Memory B cell (primary cell): Measurements from ENCODE around the gene BTK.

Experiments
- ATAC-seq: fragments of 150-1000 bp; cut with Tn5 transposase; 2 replicates; pipeline ENCODE4 v1.10.0; 2021; ENCODE audit warnings: low read depth, mild to moderate bottlenecking, moderate library complexity
- DNase-seq, 2 donors: peaks; one replicate each; pipeline ENCODE4 v3.0.0; 2022; ENCODE audit warnings: low spot score in 2 of 2
- H3K27ac Mint-ChIP-seq: one replicate; pipeline ENCODE4 v1.8.0; 2022; ENCODE audit warnings: mild to moderate bottlenecking, moderate library complexity, mixed read lengths
- H3K27me3 Mint-ChIP-seq: one replicate; pipeline ENCODE4 v1.8.0; 2022; ENCODE audit warnings: mixed read lengths
- H3K36me3 Mint-ChIP-seq: one replicate; pipeline ENCODE4 v1.8.0; 2022; ENCODE audit warnings: mild to moderate bottlenecking, mixed read lengths
- H3K4me1 Mint-ChIP-seq: one replicate; pipeline ENCODE4 v1.8.0; 2022; ENCODE audit warnings: mixed read lengths
- H3K4me3 Mint-ChIP-seq: one replicate; pipeline ENCODE4 v1.8.0; 2022; ENCODE audit warnings: mild to moderate bottlenecking, moderate library complexity, mixed read lengths
- H3K9me3 Mint-ChIP-seq: one replicate; pipeline ENCODE4 v1.8.0; 2022; ENCODE audit warnings: mixed read lengths

Gene BTK

DNA sequence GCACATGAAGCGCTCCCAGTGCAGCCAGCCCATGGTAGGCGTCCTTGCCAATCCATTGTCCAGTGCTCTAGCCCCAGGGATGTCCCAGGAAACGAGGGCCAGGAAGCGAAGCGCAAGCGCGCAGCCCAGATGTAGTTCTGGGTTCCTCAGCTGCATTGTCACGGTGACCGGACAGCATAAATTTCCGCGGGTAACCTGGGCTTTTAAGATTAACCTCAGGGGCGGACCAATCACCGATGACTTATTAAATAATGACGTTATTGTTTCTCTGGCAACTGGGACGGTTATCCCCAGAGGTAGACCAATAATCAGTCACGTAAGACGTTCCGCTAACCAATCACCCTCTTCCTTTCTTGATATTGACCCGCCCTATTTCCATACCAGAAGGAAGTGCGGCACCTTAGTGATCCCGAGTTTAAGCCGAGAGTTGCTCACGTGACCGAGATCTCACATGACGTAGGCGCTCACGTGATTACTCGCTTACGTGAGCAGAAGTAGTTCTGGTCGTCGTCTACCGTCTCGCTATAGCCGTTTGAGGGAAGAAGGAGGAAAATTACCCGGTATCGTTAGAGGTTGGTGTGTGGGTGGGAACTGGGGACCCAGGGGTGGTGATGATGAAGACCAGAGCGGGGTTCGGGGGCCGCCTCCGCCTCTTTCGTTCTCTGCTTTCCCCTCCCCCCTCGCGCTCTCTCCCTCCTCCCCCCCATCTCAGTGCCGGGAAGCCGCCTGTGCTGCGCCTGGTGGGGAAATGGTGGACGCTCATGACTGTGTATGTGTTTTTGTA is 21.9 kb upstream of the BTK start, which contains the start of the genes GLA and HNRNPH2:
Gene GLA, minus strand, starts transcription at position 178 of the 784 bp plus-strand sequence. Its CDS starts 22 bp downstream, at position 156.
Gene HNRNPH2, plus strand, starts transcription at position 475 of the 784 bp plus-strand sequence. CDS start 3,767 bp downstream, outside the sequence.
- ATAC-seq (peak; percentile 84), DNase-seq (peak; percentile 67 to 82)
- Mint-ChIP-seq H3K27ac (peak within 1 kb of the TSS; percentile 98), H3K27me3 (no peaks in the 10 kb centered on the region), H3K36me3 (peaks cover 14% of the 10 kb centered on the region), H3K4me3 (peak within 1 kb of the TSS; percentile 98), H3K4me1 (peaks cover 21% of the 10 kb centered on the region), H3K9me3 (no peaks in the 10 kb centered on the region)

DNA sequence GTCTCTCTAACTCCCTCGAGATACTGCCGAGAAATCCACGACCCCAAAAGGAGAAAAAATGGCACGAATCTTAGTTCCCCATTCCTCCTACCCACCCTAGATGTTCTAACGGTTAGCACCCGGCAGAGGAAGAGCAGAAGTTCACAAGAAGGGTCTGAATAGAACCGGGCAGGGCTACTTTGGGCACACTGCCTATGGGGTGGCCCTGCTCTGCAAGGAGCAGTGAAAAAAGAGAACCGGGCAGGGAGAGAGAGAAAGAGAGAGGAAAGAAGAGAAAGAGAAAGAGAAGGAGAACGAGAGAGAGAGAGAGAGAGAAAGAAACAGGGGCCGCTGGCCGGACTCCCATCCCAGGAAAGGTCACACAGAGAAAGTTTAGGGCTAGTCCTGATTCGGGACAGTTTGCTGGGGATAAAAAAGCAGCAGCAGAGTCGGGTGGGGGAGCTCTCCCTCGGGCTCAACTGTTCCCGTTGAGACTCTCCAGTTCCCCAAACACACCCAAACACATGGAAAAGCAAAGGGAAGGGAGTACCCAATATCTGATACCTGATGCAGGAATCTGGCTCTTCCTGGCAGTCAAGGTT is 21.3 kb upstream of the BTK start:
- H3K36me3 Mint-ChIP-seq = peaks cover 11% of the 10 kb centered on the region
- H3K27ac Mint-ChIP-seq = peak overlapping the region; percentile 98
- no peak for DNase-seq
- H3K4me1 Mint-ChIP-seq = peaks cover 15% of the 10 kb centered on the region
- peak overlapping the region; percentile 98 for H3K4me3 Mint-ChIP-seq
- H3K9me3 Mint-ChIP-seq = no peaks in the 10 kb centered on the region
- ATAC-seq = no peak
- H3K27me3 Mint-ChIP-seq = no peaks in the 10 kb centered on the region

DNA sequence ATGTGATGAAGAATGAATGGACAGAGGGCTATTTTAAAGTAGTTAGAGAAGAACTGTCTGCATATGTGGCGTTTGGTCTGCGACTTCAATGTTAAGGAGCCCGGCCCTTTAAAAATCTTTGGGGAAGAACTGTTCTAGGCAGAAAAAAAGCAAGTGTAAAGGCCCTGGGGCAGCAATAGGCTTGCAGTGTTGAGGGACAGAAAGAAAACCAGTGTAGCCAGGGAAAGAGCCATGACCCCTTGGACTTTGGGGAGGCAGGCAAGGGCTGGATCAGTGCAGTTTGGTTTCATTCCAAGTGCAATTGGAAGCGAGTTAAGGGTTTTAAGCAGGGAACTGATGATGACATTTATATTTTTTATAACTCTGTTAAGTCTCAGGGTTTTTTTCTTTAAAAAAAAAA is 13.8 kb upstream of the BTK start:
- peaks cover 12% of the 10 kb centered on the region for H3K36me3 Mint-ChIP-seq
- ATAC-seq (no peak), DNase-seq (no peak)
- no peak overlapping the region for H3K4me3 Mint-ChIP-seq
- no peaks in the 10 kb centered on the region for H3K27me3 Mint-ChIP-seq
- H3K27ac Mint-ChIP-seq = no peak overlapping the region
- H3K4me1 Mint-ChIP-seq = peaks cover 2% of the 10 kb centered on the region
- H3K9me3 Mint-ChIP-seq = no peaks in the 10 kb centered on the region

DNA sequence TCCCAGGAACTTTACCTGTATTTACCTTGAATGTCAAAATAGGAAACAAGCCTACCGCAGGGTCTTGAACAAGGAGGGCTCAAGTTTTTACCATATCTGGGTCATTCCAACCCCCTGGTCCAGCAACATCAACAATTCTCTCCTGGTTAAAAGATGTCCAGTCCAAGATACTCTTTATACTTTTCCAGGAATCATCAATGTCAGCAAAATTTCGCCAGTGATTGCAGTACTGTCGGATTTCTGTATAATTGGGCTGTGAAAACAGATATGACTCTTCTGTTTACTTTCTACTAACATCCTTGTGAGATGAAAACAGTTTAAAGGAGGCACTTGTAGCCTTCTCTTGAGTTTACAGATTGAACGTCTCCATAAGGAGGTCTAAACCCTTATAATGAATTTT is 12.7 kb upstream of the BTK start:
- Mint-ChIP-seq H3K4me1 (peaks cover 2% of the 10 kb centered on the region), H3K9me3 (no peaks in the 10 kb centered on the region), H3K27me3 (no peaks in the 10 kb centered on the region), H3K4me3 (no peak overlapping the region), H3K27ac (no peak overlapping the region), H3K36me3 (peaks cover 10% of the 10 kb centered on the region)
- no peak for ATAC-seq
- DNase-seq = no peak

DNA sequence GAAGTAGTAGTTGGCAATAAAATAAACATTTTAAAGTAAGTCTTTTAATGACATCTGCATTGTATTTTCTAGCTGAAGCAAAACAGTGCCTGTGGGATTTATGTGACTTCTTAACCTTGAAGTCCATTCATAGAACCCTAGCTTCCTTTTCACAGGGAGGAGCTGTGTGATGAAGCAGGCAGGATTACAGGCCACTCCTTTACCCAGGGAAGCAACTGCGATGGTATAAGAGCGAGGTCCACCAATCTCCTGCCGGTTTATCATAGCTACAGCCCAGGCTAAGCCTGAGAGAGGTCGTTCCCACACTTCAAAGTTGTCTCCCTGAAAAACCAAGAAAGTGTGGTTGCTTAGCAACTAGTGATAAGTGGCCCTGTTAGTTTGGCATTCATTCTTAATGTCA is 11.8 kb upstream of the BTK start:
- Mint-ChIP-seq H3K36me3 (peaks cover 13% of the 10 kb centered on the region), H3K27me3 (no peaks in the 10 kb centered on the region), H3K4me1 (peaks cover 5% of the 10 kb centered on the region), H3K27ac (no peak overlapping the region), H3K4me3 (no peak overlapping the region), H3K9me3 (no peaks in the 10 kb centered on the region)
- DNase-seq = no peak
- no peak for ATAC-seq

DNA sequence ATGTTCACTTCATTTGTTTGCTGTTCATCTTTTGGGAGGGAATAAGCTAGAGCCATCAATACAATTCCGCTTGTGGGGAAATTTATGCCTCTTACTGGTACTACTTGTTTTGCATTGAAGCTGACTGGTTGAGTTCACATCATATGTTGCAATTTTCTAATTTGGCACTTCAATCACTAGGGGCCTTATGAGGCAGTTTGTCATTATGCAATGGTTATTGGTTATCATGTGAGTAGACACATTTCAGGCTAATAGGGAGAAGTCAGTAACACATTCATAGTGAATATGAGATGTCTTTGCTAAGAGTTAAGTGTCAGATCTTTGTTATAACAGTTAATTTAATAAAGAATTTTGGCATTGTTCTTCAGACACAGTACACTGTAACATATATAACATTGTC is 9.8 kb upstream of the BTK start:
- no peaks in the 10 kb centered on the region for H3K9me3 Mint-ChIP-seq

DNA sequence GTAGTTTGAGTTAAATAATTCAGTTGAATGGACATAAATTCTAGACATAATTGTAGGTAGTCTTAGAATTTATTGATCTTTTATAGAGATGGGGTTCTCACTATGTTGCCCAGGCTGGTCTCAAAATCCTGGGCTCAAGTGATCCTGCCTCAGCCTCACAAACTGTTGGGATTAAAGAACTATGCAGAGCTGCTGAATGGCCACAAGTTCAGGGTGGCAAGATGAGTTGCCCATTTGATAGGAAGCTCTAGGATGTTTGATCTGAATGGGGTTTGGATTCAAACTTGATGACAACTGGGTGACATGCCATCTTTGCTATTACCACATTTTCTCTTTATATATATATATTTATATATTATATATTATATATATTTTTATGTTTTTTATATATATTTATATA is 8.4 kb upstream of the BTK start:
- no peak for DNase-seq
- H3K4me1 Mint-ChIP-seq = peaks cover 11% of the 10 kb centered on the region
- H3K9me3 Mint-ChIP-seq = no peaks in the 10 kb centered on the region
- H3K36me3 Mint-ChIP-seq = peaks cover 9% of the 10 kb centered on the region
- ATAC-seq = no peak
- H3K4me3 Mint-ChIP-seq = no peak overlapping the region
- H3K27ac Mint-ChIP-seq = peak overlapping the region; percentile 92
- H3K27me3 Mint-ChIP-seq = no peaks in the 10 kb centered on the region

More for the DNA sequence above, 9.8 kb upstream of the BTK start:
- peaks cover 14% of the 10 kb centered on the region for H3K4me1 Mint-ChIP-seq
- DNase-seq = no peak
- H3K36me3 Mint-ChIP-seq = peaks cover 12% of the 10 kb centered on the region
- peak overlapping the region; percentile 35 for H3K27ac Mint-ChIP-seq
- no peaks in the 10 kb centered on the region for H3K27me3 Mint-ChIP-seq
- H3K4me3 Mint-ChIP-seq = no peak overlapping the region
- no peak for ATAC-seq

DNA sequence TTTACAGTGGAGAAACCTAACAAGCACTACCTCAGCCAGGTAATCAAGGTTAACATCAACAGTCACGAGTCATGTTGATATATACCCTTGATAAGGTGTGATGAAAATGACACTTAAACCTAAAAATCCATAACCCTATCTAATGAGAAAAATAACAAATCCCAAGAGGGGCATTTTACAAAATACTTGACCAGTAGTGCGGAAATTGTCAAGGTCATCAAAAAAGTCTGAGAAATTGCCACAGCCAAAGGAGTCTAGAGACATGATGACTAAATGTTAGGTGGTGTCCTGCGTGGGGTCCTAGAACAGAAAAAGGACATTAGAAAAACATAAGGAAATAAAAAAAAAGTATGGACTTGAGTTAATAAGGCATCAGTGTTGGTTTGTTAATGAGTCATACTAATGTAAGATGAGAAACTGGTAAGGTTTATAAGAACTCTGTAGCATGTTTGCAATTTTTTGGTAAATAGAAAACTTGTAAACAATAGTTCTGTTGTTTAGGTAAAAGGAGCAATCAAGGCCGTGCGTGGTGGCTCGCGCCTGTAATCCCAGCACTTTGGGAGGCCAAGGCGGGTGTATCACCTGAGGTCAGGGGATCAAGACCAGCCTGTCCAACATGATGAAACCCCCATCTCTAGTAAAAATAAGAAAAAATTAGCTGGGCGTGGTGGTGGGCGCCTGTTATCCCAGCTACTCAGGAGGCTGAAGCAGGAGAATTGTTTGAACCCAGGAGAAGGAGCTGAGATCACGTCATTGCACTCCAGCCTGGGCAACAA is 7.7 kb upstream of the BTK start:
- DNase-seq (no peak), ATAC-seq (no peak)
- Mint-ChIP-seq H3K27ac (peak overlapping the region; percentile 92), H3K27me3 (no peaks in the 10 kb centered on the region), H3K4me1 (peaks cover 11% of the 10 kb centered on the region), H3K4me3 (no peak overlapping the region), H3K36me3 (peaks cover 9% of the 10 kb centered on the region), H3K9me3 (no peaks in the 10 kb centered on the region)

DNA sequence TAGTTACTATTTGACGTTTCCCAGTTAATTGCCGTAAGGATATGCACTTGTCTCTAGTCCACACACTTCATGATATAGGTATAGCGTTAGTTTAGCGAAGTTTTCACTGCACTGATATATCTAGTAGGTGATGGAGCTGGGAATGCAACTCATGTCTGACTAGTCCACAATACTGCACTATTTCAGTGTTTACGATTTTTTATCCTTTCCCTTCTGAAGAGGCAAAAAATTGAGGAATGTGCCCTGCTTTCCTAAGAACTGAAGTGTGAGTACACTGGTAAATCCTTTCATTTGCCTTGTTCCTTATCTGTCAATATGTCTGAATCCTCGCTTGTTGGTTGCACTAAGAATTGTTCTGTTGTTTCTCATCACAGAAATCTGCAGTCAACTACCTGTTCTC is 5.8 kb upstream of the BTK start:
- Mint-ChIP-seq H3K27me3 (no peaks in the 10 kb centered on the region), H3K4me3 (peak overlapping the region; percentile 90), H3K9me3 (no peaks in the 10 kb centered on the region), H3K27ac (peak overlapping the region; percentile 92), H3K4me1 (peaks cover 11% of the 10 kb centered on the region), H3K36me3 (peaks cover 9% of the 10 kb centered on the region)
- no peak for ATAC-seq
- no peak for DNase-seq

DNA sequence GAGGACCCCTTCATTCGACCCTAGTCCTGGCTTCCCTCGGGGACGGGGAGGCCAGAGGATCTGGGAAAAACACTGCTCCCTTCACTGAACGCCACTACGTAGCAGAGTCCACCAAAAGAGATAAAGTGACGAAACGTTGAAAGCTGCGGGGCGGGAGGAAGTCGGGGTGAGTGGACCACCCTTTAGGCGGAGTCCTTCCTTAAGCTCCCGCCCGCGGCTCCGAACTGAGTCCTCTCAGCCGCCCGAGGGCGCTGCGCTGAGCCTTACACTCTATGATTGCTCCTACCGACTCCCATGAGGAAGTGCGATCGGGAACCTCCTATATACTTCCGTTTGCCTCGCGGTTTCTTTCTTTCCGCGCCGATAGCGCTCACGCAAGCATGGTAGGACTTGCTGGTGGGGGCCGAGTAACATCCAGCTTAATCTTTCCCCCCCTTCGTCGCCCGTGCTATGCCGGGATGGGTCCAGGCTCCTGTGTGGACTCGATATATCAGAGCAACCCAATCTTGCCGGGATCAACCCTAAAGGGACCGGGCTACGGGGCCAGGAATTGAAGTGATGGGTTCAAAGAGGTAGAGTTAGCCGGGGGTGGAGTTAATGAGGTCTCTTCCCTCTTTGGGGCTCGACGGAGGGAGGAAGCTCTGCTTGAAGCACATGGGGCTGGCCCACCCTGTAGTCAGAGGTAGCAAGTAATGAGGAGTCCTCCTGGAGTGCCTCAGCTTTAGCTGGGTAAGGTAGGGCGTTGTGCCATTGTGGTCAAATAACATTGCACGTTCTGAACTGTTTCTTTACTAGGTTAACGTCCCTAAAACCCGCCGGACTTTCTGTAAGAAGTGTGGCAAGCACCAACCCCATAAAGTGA is 4.9 kb upstream of the BTK start, which contains the start of gene RPL36A:
Gene RPL36A, plus strand, starts transcription at position 348 of the 862 bp plus-strand sequence. Its CDS starts 33 bp downstream, at position 381.
- ATAC-seq (peak; percentile 76), DNase-seq (peak; percentile 52 to 63)
- no peaks in the 10 kb centered on the region for H3K9me3 Mint-ChIP-seq
- H3K36me3 Mint-ChIP-seq = peaks cover 9% of the 10 kb centered on the region
- H3K4me3 Mint-ChIP-seq = peak within 1 kb of the TSS; percentile 90
- H3K27ac Mint-ChIP-seq = peak within 1 kb of the TSS; percentile 92
- no peaks in the 10 kb centered on the region for H3K27me3 Mint-ChIP-seq
- peaks cover 16% of the 10 kb centered on the region for H3K4me1 Mint-ChIP-seq

DNA sequence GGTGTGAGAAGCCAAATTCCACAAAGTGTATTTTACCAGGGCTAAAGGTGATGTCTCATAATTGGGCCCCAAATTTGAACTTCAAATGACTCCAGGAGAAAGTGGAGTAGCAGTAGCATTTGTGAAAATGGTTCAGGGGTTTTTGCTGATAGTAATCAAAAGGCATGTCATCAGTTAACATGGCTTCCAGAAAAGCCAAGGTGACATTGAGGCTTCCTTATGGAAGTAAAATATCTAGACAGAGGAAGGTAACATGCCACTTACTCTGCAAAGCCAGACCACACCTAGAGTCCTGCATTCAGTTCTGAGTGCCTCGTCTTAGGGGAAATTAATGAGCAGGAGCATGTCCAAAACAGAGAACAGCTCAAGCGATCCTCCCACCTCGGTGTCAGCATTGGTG is 2.6 kb upstream of the BTK start:
- no peak overlapping the region for H3K4me3 Mint-ChIP-seq
- no peak overlapping the region for H3K27ac Mint-ChIP-seq

DNA sequence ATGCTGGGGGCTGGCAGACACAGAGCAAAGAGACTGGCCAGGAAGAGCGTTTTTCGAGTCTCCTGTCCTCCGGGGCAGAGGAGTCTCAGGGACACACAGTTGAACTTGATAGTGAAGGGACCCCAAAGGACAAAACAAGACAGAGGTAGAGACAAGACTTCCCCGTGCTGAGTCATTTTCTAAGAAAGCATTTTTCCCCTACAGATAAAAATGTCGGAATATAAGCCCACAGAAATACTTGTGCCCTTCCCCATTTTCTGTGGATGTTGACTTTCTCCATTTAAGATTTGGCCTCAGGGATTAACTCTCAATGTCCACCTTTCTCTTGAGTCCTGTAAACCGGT is 523 bp upstream of the BTK start:
- Mint-ChIP-seq H3K4me1 (peaks cover 18% of the 10 kb centered on the region), H3K9me3 (no peaks in the 10 kb centered on the region), H3K27me3 (no peaks in the 10 kb centered on the region), H3K4me3 (peak overlapping the region; percentile 98), H3K27ac (peak overlapping the region; percentile 93), H3K36me3 (no peaks in the 10 kb centered on the region)
- no peak for DNase-seq
- no peak for ATAC-seq

More for the DNA sequence above, 2.6 kb upstream of the BTK start:
- ATAC-seq (no peak), DNase-seq (no peak)
- H3K9me3 Mint-ChIP-seq = no peaks in the 10 kb centered on the region
- H3K27me3 Mint-ChIP-seq = no peaks in the 10 kb centered on the region
- H3K36me3 Mint-ChIP-seq = peaks cover 6% of the 10 kb centered on the region
- H3K4me1 Mint-ChIP-seq = peaks cover 22% of the 10 kb centered on the region

DNA sequence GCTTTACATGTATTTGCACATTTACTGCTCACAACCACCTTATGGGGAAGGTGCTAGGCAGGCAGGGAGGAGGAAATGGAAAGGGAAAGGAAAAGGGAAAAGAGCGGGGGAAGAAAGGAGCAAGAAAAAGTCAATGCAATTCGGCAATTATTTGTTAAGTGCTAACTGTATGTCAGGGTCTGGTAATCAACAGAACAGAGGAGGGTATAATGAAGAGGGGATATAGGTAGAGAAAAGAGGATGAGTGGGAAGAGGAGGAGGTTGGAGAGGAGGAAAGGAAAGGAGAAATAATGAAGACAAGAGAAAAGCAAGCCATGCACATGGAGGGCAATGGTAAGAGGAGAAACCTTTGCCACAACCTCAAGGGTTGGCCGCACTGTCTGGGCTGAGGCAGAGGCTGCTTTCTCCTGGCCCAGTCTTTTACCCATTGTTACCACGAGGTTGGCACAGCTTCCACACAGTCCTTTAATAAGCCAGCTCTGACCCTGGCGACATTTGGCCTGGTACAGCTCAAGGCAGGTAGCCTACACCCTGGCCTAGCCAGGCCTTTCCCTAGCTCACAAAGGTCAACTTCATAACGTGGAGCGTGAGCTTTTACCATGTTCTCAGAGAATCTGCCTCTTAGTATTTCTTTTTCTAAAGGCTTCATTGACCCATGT is 836 bp downstream of the BTK start:
- Mint-ChIP-seq H3K27ac (peak overlapping the region; percentile 93), H3K4me3 (peak overlapping the region; percentile 98), H3K4me1 (peaks cover 16% of the 10 kb centered on the region)

More for the DNA sequence above, 836 bp downstream of the BTK start:
- H3K27me3 Mint-ChIP-seq = no peaks in the 10 kb centered on the region
- H3K9me3 Mint-ChIP-seq = no peaks in the 10 kb centered on the region
- H3K36me3 Mint-ChIP-seq = no peaks in the 10 kb centered on the region
- ATAC-seq (peak; percentile 3), DNase-seq (no peak)
